Measurements from ENCODE around the gene MMP3. TPM values are rescaled to one million over a fixed set of nuclear protein-coding genes. Genes with fewer than 3 reads are reported as not detected.

The MMP3 gene
- total and polyA plus RNA-seq, 12 donors: not detected

- intact Hi-C loops (cut with DNase I): no loop called here
- Histone ChIP-seq H3K27ac (no peak overlapping the region), H3K9me3 (no peaks in the 10 kb centered on the region), H3K27me3 (peaks cover 0 to 10% (median 0%) of the 10 kb centered on the region in 7 donors), H3K4me1 (no peaks in the 10 kb centered on the region), H3K4me3 (no peak overlapping the region), H3K36me3 (no peaks in the 10 kb centered on the region)
- no peak for TF ChIP-seq CTCF (IDR thresholded peaks at IDR 0.05)
- no peak for ATAC-seq
- WGBS, 2 donors: 80 to 84% methylated on average over 7 of the region's 7 CpGs
- DNase-seq: no peak
Measured at GRCh38 chr11:102850973-102851745, 7.8 kb upstream of the MMP3 start.

GRCh38 chr11:102849311-102849710 lies 5.9 kb upstream of the MMP3 start:
- Histone ChIP-seq H3K36me3 (no peaks in the 10 kb centered on the region), H3K27me3 (peaks cover 0 to 11% (median 0%) of the 10 kb centered on the region in 7 donors), H3K27ac (no peak overlapping the region), H3K9me3 (no peaks in the 10 kb centered on the region), H3K4me3 (no peak overlapping the region), H3K4me1 (no peaks in the 10 kb centered on the region)
- no peak for DNase-seq
- intact Hi-C loops (cut with DNase I): no loop called here
- no peak for TF ChIP-seq CTCF (IDR thresholded peaks at IDR 0.05)
- ATAC-seq: no peak
- 55 to 81% methylated on average over 1 of the region's 1 CpG for WGBS, 2 donors

- TF ChIP-seq CTCF (IDR thresholded peaks at IDR 0.05): no peak
- Histone ChIP-seq H3K27ac (no peak overlapping the region), H3K36me3 (no peaks in the 10 kb centered on the region), H3K4me3 (no peak overlapping the region), H3K4me1 (no peaks in the 10 kb centered on the region), H3K9me3 (no peaks in the 10 kb centered on the region), H3K27me3 (peaks cover 0 to 14% (median 0%) of the 10 kb centered on the region in 7 donors)
- no peak for ATAC-seq
- intact Hi-C loops (cut with DNase I): no loop called here
- DNase-seq: no peak
- WGBS, 2 donors: 75 to 79% methylated on average over 3 of the region's 3 CpGs
Measured at GRCh38 chr11:102846292-102846691, 2.9 kb upstream of the MMP3 start.

GRCh38 chr11:102842930-102843329 lies 479 bp downstream of the MMP3 start:
- Histone ChIP-seq H3K36me3 (no peaks in the 10 kb centered on the region), H3K4me1 (no peaks in the 10 kb centered on the region), H3K27ac (no peak overlapping the region), H3K4me3 (no peak overlapping the region), H3K27me3 (peaks cover 0 to 14% (median 0%) of the 10 kb centered on the region in 7 donors), H3K9me3 (no peaks in the 10 kb centered on the region)
- DNase-seq (no peak), ATAC-seq (no peak)
- TF ChIP-seq CTCF (IDR thresholded peaks at IDR 0.05): no peak
- intact Hi-C loops (cut with DNase I): no loop called here
- WGBS, 2 donors: 63 to 65% methylated on average over 1 of the region's 1 CpG

Measured in heart right ventricle (tissue), 16 donors.